HG02678 (cell line): ENCODE results near the gene LIMS3.
A peak's percentile ranks its signal among the peaks of the same experiment; 100 is the strongest.
"Not testable (repeated sequence)": the region's sequence is repeated elsewhere in the genome, so short reads cannot be mapped to it uniquely, and the experiment has no call there.

ENCODE experiments used
- ATAC-seq: cut with Tn5 transposase; IDR thresholded peaks from one replicate; pipeline ENCODE4 v1.9.1; 2021; ENCODE audit warnings: mild to moderate bottlenecking, moderate library complexity; ENCODE audit not compliant: unreplicated experiment

Gene LIMS3

DNA sequence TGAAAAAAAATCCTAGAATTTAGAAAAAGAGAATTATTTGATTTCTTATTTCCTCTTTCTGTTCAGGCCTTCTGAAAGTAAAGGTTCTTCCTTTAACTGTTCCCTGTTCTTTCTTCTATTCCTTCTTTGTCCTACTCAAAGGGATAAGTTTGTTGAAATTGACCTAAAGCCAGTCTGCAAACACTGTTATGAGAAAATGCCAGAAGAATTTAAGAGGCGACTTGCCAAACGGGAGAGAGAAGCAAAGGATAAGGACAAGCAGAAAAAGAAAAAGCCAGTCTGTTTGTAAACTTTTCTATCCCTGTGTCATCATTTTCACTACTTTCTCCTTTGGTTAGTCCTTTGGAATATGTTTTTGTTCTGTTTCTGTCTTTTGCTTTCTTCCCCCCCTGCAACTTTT is 26.0 kb downstream of the LIMS3 start:
- not testable (repeated sequence) for ATAC-seq

DNA sequence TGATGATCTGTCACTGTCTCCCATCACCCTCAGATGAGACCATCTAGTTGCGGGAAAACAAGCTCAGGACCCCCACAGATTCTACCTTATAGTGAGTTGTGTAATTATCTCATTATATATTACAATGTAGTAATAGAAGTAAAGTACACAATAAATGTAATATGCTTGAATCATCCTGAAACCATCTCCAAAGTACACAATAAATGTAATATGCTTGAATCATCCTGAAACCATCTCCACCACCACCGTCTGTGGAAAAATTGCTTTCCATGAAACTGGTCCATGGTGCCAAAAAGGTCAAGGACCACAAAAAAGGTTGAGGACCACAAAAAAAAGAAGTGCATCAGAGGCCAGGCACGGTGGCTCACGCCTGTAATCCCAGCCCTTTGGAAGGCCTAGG is 29.3 kb downstream of the LIMS3 start:
- ATAC-seq = not testable (repeated sequence)

DNA sequence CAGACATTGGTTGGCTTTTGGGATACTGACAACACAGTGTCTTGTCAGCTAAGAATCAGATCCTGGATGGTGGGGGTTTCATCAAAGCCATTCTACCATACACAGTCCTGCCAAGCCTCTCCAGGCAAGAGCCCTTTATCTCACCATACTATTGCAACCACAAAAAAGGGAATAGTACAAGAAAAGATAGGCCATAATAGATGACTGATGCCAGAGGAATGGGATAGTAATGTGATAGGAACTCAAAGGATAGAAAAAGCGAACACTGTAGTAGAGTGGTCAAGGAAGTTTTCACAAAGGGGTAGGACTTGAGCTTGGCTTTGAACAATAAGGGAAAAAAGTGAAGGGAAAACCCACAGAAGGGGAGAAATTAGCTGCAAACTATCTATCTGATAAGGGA is 30.7 kb downstream of the LIMS3 start:
- ATAC-seq = not testable (repeated sequence)

DNA sequence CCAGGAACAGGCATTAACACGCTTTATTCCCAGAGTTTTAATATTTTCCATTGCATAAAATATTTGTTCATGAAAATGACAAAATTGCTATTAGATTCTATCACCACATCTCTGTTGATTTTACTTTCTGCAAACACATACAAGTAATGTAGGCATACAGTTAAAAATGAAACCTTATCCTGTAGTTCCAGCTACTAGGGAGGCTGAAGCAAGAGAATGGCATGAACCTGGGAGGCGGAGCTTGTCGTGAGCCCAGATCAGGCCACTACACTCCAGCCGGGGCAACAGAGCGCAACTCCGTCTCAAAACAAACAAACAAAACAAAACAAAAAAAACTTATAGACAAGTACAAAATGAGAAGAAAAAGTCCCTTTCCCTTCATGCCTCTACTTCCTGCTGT is 38.0 kb downstream of the LIMS3 start:
- not testable (repeated sequence) for ATAC-seq

DNA sequence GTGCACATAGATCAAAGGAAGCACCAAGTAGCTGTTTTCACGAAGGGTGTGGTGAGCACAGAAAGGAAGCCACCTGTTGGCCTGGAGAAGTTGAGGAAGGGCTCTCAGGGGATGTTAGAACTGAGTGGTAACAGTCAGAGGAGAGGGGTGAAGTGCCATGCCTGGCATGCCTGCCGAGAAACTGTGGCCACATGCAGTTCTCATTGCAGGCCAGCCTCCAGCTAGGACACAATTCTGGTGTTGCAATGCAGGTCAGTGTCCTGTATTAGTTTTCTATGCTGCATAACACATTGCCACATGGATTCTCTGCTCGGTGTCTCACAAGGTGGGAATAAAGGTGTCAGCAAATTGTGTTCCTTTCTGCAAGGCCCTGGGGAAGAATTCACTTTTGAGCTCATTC is 46.9 kb downstream of the LIMS3 start:
- not testable (repeated sequence) for ATAC-seq

DNA sequence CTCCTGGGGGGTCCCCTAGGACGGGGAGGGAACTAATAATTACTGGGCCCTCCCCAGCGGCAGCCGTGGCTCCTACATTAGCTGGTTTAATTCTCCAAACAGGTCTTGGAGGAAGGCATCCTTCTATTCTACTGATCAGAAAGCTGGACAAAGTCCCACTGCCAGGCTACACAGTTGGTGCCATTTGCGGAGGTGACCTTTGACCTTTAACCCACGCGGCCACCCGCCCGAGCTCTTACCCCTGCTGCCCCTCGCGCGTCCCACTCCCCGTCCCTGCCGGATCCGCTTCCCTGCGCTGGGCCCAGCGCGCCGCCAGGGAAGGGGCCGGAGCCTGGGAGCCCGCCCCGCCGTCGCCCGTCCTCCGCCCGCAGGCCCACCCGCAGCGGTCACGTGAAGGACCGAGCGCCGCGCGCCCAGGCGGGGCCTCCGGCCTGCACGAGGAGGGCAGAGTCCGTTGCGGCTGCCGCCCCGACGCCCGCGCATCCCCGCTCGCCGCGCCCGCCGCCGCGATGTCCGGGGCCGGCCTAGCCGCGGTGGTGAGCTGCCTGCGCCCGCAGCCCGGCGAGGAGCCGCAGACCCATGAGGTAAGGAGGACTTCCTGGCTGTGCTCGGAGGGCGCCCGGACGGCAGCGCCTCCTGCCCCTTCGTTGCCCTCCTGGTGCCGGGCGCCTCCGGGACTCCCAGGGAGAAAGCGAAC is 48.9 kb downstream of the LIMS3 start:
- ATAC-seq = not testable (repeated sequence)

DNA sequence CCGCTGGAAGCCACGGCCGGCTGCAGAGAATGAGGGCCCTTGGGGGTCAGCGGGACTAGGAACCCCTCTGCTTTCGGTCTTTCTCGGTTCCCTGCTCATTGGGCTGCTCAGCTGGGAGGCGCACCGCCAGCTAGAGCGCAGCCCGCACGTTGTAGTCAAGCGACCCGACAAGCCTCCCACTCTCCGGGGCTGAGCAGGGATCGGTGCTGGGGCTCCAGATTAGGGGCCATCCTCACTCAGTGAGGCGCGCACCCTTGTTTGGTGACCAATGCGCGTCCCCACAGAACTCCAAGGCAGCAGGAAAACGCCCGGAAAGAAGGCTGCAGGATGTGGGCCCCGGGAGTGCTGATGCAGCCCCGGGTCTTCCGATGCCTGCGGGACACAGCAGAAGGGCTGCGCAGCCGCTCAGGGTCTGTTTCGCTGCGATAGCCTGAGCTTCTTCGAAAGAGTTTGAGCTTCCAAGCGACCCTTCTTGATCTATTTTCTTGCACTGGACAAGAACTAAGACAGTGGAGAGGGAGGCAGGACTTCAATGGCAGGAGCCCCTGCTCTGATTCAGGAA is 49.6 kb downstream of the LIMS3 start:
- ATAC-seq = not testable (repeated sequence)

DNA sequence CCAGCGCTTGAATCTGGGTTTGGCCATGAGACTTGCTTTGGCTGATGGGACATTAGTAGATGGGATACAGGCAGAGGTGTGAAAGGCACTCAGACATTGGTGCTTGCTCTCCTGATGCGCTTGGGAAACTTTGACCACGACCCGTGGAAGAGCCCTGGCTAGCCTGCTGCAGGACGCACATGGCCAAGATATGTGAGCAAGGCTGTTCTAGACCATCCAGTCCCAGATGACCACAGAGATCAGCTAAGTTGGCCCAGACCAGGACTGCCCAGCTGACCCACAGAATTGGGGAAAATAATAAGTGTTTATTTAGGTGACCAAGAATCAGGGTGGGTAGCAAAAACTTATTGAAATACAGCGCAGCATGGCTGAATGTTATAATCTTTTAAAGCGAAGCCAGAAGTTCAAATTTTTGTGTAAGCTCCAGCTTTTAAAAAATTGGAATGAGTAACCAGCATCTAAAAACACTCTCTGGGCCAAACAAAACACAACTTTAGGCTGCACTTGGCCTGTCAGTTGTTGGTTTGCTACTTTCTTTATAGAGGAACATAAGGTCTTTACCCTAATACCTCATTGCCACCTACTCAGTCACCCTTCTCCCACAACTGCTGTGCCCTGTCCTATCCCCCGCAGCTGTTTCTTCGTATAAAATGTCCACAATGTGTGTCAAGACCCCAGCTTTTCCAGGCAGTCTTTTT is 51.8 kb downstream of the LIMS3 start:
- ATAC-seq = not testable (repeated sequence)

DNA sequence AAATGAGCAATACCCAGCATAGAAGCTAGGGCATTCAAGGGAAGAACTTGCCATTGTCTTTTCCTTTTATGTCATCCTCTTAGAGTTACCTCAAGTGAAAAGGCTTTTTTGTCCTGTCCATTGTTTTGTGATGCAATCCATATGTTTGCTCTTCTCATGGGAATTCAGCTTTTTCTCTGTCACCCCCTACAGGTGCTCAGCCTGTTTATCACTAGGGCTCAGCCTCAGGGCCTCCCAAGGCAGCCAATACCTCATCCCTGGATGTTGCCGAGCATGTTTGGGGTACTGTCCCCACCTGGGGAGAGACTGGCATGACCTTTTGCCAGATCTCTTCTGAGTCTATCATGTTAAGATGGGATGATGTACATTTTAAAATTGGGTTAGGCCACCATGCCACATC is 65.5 kb downstream of the LIMS3 start:
- ATAC-seq = not testable (repeated sequence)

DNA sequence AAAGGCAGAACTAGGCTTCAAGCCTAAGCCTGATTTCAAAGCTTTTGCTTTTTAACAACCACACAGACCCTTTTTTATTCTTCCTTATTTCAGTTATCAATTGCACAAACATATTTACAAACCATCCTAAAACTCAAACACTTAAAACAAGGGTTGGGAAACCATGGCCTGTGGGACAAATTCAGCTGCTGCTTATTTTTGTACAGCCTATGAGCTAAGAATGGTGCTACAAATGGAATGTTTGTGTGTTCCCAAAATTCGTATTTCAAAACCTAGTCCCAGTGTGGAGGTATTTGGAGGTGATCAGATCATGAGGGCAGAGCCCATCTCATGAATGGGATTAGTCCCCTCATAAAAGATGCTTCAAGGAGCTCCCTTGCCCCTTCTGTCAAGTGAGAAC is 67.0 kb downstream of the LIMS3 start:
- ATAC-seq = not testable (repeated sequence)

DNA sequence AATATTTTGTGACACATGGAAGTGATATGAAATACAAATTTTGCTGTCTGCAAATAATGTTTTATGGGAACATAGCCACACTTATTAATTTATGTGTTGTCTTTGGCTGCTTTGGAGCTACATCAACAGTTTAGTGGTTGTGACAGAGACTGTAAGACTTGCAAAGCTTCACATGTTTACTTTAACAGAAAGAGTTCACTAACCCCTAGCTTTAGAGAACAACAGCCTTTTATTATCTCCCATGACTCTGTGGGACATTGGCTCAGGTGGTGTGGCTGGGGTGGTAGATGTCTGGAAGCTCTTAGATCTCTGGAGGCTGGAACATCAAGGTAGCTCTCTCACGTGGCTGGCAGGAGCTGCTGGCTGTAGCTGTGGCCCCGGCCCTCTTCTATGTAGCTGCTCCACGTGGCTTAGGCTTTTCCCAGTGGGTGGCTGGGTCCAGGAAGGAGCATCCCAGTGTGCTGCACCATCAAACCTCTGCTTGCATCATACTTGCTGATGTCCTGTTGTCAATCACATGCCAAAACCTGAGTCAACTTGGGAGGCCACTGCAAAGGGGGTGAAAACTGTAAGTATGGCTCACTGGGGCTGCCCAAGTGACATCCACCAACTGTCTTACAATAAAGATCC is 67.7 kb downstream of the LIMS3 start:
- not testable (repeated sequence) for ATAC-seq

DNA sequence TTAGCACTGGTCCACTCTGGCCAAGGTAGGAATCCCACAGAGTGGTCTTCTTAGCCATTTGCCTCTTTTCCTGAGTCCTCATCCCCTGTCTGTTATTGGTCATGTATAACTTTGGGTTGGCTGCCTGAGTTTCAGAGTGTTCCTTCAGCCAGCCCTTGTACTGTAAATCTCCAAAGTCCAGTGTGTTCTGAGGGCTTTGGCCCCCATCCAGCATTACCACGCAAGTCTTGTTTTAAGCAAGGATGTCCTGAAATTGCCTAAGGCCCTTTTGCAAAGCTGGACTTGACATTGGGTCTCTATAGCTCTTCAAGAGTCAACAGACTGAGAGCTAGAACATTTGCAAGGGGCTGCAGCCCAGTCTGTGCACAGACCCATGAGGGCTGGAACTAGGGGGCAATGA is 68.4 kb downstream of the LIMS3 start:
- not testable (repeated sequence) for ATAC-seq

DNA sequence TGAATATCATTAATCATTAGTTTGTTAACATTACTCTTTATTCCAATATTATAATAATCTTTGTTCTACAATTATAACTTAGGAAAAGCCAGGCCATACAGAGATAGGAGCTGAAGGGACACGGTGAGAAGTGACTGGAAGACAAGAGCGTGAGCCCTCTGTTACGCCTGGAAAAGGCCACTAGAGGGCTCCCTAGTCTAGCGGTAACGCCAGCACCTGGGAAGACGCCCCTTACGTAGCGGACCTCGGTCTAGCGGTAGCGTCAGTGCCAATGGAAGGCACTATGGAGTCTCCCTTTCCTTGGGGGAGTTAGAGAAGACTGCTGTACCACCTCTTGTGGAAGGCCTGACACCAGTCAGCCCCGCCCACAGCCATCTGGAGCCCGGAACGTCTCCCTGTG is 71.4 kb downstream of the LIMS3 start:
- peak; percentile 91 for ATAC-seq

DNA sequence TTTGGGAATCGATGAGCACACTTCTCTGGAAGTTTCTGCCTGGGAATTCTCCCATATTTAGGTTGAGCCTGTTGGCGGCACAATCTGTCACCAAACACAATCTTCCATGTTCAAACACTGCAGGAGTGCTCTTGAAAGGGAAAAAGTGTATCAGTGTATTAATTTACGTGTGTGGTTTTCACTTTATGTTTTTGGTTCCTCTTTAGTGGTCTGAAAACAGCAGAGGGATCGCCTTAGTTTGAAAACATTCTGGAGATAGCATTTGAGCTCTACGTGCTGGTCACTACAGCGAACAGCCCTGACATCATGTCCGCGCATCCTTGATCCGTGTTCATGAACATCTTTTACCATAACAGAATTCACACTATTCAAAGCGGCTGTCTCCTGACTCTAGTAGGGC is 73.2 kb downstream of the LIMS3 start:
- ATAC-seq = not testable (repeated sequence)
